ENCODE results near the gene XRN2. TPM values are rescaled to one million over a fixed set of nuclear protein-coding genes. Genes with fewer than 3 reads are reported as not detected.

The XRN2 gene
- total RNA-seq, 3 donors from 2014 or later: 71.2 to 95.7 (median 90.4) TPM

DNA sequence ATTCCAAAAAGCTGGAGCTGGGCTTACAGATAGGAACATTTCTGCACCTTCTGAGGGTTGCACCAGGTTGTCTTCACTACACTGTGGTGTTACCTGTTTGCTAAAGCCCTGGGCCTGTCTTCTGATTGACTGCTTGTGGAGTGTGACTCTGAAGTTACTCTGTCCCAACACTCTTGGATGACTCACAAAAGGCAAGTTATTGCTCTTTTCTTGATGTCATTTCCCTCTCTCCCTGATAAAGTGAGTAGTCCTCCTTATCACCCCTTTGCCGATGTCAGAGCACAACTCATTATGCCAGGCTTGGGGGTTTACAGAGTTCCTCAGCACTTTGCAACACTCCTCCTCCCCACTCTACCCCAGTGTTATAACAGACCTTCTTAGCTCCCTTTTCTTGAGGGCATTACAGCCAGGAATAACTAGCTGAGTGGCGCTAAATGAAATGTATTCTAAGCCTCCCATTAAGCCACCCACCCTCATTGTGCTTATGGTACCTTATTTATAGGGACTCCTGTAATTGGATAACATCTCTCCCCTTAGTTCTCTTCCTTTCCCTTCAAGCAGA lies 130.3 kb downstream of the XRN2 start:
- Histone ChIP-seq H3K36me3 (no peaks in the 10 kb centered on the region), H3K4me1 (no peaks in the 10 kb centered on the region), H3K27ac (no peak overlapping the region), H3K27me3 (peaks cover 0 to 13% of the 10 kb centered on the region in 2 donors), H3K9me3 (no peaks in the 10 kb centered on the region), H3K4me3 (no peak overlapping the region)
- intact Hi-C loops (cut with DNase I; ENCODE audit: low total_unique reads): no loop called here
- TF ChIP-seq POLR2AphosphoS5 (IDR thresholded peaks at IDR 0.05): no peak
- TF ChIP-seq, protein P1, sequence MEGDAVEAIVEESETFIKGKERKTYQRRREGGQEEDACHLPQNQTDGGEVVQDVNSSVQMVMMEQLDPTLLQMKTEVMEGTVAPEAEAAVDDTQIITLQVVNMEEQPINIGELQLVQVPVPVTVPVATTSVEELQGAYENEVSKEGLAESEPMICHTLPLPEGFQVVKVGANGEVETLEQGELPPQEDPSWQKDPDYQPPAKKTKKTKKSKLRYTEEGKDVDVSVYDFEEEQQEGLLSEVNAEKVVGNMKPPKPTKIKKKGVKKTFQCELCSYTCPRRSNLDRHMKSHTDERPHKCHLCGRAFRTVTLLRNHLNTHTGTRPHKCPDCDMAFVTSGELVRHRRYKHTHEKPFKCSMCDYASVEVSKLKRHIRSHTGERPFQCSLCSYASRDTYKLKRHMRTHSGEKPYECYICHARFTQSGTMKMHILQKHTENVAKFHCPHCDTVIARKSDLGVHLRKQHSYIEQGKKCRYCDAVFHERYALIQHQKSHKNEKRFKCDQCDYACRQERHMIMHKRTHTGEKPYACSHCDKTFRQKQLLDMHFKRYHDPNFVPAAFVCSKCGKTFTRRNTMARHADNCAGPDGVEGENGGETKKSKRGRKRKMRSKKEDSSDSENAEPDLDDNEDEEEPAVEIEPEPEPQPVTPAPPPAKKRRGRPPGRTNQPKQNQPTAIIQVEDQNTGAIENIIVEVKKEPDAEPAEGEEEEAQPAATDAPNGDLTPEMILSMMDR (IDR thresholded peaks at IDR 0.05): no peak
- no peak for TF ChIP-seq POLR2A (IDR thresholded peaks at IDR 0.05)
- DNase-seq (ENCODE audit: low spot score in 2 of 2): no peak

DNA sequence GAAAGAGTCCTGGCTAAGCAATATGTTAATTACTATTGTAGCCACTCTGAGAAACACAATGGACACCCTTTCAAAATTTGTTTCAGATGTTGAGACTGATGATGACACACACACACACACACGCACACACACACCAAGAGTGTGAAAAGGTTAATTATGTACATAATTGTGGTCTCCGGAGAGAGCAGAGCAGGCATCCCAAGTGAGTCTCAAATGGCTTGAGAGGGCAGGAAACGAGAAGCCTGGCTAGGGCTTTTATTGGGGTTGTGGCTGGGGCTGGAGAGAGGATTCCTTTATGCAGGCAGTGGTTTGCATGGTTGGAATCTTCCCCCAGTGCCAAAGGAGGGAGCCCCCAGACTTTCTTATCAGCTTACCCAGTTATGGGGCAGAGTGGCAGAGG lies 132.4 kb downstream of the XRN2 start:
- no peaks in the 10 kb centered on the region for H3K4me1 ChIP-seq
- no peak for DNase-seq (ENCODE audit: low spot score in 2 of 2)
- intact Hi-C loops (cut with DNase I; ENCODE audit: low total_unique reads): no loop called here
- H3K27ac ChIP-seq: no peak overlapping the region
- H3K4me3 ChIP-seq: no peak overlapping the region
- H3K27me3 ChIP-seq: peaks cover 0 to 13% of the 10 kb centered on the region in 2 donors
- H3K9me3 ChIP-seq: no peaks in the 10 kb centered on the region
- TF ChIP-seq POLR2A (IDR thresholded peaks at IDR 0.05) (no peak), POLR2AphosphoS5 (IDR thresholded peaks at IDR 0.05) (no peak)
- TF ChIP-seq, protein P1 (IDR thresholded peaks at IDR 0.05): no peak
- H3K36me3 ChIP-seq: no peaks in the 10 kb centered on the region

DNA sequence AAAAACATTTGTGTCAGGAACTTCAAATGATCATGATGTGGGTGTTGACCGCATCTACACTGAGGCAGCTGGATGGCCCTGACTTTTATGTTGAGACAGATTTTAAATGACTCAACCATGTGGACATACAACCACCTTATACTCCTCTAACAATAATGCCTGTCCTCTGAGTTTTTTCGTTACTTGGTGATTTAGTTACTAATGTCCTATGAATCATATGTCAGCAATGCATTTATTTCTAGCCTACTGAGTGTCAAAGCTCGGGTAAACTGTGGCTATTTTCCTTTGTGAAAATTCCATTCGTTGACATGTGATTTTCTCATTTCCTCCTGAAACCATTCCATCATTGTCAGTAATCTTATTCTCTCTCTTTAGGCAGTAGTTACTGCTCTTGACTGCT lies 133.1 kb downstream of the XRN2 start:
- intact Hi-C loops (cut with DNase I; ENCODE audit: low total_unique reads): no loop called here
- H3K4me1 ChIP-seq: no peaks in the 10 kb centered on the region
- H3K27me3 ChIP-seq: peaks cover 0 to 13% of the 10 kb centered on the region in 2 donors
- no peak overlapping the region for H3K4me3 ChIP-seq
- TF ChIP-seq POLR2A (IDR thresholded peaks at IDR 0.05): no peak
- TF ChIP-seq POLR2AphosphoS5 (IDR thresholded peaks at IDR 0.05): no peak
- TF ChIP-seq, protein P1 (IDR thresholded peaks at IDR 0.05): no peak
- no peak for DNase-seq (ENCODE audit: low spot score in 2 of 2)
- H3K27ac ChIP-seq: no peak overlapping the region
- H3K36me3 ChIP-seq: no peaks in the 10 kb centered on the region
- H3K9me3 ChIP-seq: no peaks in the 10 kb centered on the region

DNA sequence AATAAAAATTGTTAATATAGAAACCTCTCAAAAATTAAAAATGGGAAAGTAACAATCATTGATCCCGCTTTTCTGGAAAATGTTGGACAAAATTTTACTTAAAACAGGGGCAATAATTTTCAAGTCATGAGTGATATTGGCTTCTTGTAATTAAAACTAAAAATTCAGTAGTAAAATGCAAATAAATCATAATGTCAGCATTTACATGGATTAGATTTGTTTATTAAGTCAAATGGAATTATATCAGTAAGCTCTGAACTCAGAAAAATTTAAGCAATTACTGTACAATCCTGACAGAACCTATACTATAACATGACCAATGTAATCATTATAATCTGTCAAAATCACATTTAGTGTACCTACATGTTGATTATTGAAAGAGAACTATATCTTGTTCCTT lies 134.1 kb downstream of the XRN2 start:
- Histone ChIP-seq H3K27me3 (peaks cover 0 to 13% of the 10 kb centered on the region in 2 donors), H3K27ac (no peak overlapping the region), H3K36me3 (no peaks in the 10 kb centered on the region), H3K4me1 (no peaks in the 10 kb centered on the region), H3K9me3 (no peaks in the 10 kb centered on the region), H3K4me3 (no peak overlapping the region)
- TF ChIP-seq, protein P1 (IDR thresholded peaks at IDR 0.05): no peak
- no peak for TF ChIP-seq POLR2AphosphoS5 (IDR thresholded peaks at IDR 0.05)
- no peak for TF ChIP-seq POLR2A (IDR thresholded peaks at IDR 0.05)
- intact Hi-C loops (cut with DNase I; ENCODE audit: low total_unique reads): no loop called here
- DNase-seq (ENCODE audit: low spot score in 2 of 2): no peak

DNA sequence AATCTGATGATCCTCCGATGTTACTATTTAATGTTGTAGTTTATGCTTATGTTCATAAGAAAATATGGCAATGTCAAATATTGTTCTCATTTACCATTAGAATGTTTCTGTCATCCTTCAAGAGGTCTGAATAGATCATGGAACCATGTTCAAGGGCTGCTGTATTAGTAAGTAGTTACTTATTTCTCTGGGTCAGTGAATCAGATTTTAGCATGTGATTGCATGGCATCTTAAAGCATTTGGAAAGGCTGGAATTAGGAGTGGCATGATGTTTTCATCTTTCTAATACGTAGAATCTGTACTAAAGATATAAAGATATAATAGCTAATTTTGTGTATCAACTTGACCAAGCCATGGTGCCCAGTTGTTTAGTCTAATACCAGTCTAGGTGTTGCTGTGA lies 134.7 kb downstream of the XRN2 start:
- Histone ChIP-seq H3K4me3 (no peak overlapping the region), H3K9me3 (no peaks in the 10 kb centered on the region), H3K27ac (no peak overlapping the region), H3K27me3 (peaks cover 0 to 13% of the 10 kb centered on the region in 2 donors), H3K36me3 (no peaks in the 10 kb centered on the region), H3K4me1 (no peaks in the 10 kb centered on the region)
- no peak for DNase-seq (ENCODE audit: low spot score in 2 of 2)
- TF ChIP-seq POLR2AphosphoS5 (IDR thresholded peaks at IDR 0.05): no peak
- TF ChIP-seq, protein P1 (IDR thresholded peaks at IDR 0.05): no peak
- no peak for TF ChIP-seq POLR2A (IDR thresholded peaks at IDR 0.05)
- intact Hi-C loops (cut with DNase I; ENCODE audit: low total_unique reads): no loop called here

Other genes starting within 250 kb of the XRN2 start
- not detected for gene LINC00237, start 197.0 kb upstream of the XRN2 start, total RNA-seq
- gene KIZ, start 177.2 kb upstream of the XRN2 start, total RNA-seq: 10 to 100 TPM; 29.8 to 46.2 (median 45.9) TPM
- not detected for gene NKX2-4, start 94.2 kb downstream of the XRN2 start, total RNA-seq
- gene NKX2-2, start 210.7 kb downstream of the XRN2 start, total RNA-seq: not detected

All from breast epithelium (tissue), 4 donors.